Coronary artery (tissue), 2 donors: ENCODE data around the gene BCCIP.

ENCODE experiments used
- DNase-seq: peaks from one replicate; pipeline ENCODE4 v3.0.0-alpha.2; 2017; ENCODE audit warnings: low spot score
- H3K27ac ChIP-seq, 2 donors: fragments of 200-600 bp; sonication (generic); one replicate each; pipeline ENCODE4 v1.5.1; 2016 to 2019
- H3K4me3 ChIP-seq: fragments of 200-600 bp; sonication (generic); 2 replicates; pipeline ENCODE4 v1.5.1; 2016; ENCODE audit warnings: mild to moderate bottlenecking, moderate library complexity
- CTCF ChIP-seq: fragments of 200-600 bp; sonication (generic); IDR thresholded peaks from one replicate; pipeline ENCODE4 v1.5.1; 2019; ENCODE audit warnings: antibody characterized with exemption

BCCIP gene

DNA sequence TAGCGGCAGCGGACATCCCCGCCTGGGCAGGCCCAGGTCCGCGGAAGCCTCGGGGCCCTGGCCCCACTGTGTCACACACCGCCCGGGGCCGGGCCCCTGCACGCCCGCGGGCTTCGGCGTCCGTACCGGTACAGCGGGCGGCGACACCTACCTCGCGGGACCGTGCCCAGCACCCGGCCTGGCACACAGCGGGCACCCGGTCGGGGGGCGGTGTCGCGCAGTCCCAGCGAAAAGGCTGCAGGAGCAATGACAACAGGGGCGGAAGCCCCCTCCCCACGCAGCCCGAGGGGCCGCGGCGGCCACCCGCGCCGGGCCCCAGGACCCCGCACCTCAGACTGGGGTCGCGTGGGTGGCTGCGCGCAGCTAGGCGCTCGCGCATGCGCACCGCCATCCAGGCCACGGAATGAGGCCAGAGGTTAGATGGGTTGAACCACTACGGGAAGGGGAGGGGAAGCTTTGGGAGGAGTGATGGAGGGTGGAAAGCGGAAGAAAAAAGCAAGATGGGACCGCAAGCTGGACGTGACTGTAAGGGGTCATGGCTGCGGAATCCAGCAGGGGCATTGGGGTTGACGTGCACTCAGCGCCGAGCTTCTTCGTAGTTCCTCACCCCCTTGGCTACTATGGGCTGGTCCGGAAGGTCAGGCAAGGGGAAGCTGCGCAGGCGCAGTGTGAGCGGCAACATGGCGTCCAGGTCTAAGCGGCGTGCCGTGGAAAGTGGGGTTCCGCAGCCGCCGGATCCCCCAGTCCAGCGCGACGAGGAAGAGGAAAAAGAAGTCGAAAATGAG, at the start of gene BCCIP, which contains the start of gene UROS:
BCCIP (plus strand) TSS at position 669 of the 785 bp plus-strand sequence; CDS start at position 681, 12 bp downstream.
UROS (minus strand) TSS at position 381 of the 785 bp plus-strand sequence. CDS start 6,759 bp downstream, outside the sequence.
- DNase-seq, result peak; percentile 91
- TF ChIP-seq CTCF, result no peak
- peak within 1 kb of the TSS; percentile 81 to 94 for H3K27ac ChIP-seq
- peak within 1 kb of the TSS; percentile 88 for H3K4me3 ChIP-seq

GRCh38 chr10:125773687-125774543, 49.4 kb upstream of the BCCIP start:
- H3K27ac ChIP-seq, result no peak overlapping the region
- TF ChIP-seq CTCF, result no peak
- no peak overlapping the region for H3K4me3 ChIP-seq
- DNase-seq, result no peak

DNA sequence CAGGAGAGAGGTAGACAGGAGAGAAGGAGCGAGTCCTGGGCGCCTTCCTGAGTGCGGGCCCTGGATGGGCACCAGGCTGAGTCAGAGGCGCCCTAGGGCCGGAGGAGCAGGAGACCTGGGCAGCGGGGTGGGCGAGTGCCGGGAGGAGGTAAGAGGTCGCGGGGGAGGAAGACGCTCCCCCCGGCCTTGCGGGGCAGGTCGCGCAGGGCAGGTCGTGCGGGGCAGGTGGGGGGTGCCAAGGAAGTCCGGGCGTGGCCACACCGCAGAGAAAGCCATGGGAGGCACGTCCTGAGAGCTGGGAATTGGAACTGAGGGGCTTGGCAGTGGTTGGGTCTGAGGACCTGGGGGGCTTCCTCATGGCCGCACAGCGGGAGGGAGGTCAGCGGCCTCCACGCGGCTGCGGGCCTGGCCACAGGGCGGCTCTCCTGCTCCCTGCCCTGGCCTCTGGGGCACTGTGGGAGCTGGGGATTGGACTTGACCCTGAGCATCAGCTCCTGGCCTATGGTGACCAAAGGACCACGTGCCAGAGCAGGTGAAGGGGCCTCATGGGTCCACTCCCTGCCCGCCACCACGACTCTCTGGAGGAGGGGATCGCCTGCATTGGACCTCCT, 48.7 kb upstream of the BCCIP start:
- Histone ChIP-seq H3K27ac (no peak overlapping the region), H3K4me3 (no peak overlapping the region)
- TF ChIP-seq CTCF, result no peak
- no peak for DNase-seq

DNA sequence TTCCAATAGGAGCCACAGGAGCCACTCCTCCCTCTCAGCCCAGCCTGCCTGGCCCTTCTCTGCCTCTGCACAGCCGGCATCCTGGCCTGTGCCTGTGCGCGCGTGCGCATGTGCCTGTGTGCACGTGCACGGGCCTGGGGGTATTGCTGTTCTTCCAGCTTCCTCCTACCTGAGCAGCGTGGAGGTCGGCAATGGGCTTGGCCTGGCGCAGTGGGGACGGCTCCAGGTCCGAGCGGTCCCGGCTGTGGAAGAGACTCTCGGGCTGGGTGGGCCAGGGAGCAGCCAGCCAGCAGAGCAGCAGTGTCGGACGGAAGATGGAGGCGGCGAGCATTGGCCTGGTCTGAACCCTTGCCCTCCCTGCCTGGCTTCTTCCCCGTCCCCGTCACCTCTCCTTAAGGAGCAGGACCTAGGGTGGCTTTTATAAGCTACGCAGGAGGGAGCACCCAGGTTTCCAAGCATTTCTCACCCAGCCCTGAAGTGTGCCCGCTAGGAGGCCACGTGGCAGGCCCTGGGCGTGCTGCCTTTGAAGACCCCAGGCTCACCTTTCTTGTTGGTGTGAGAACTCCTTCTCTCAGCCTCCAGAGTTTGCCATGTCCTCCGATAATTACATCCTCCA, 47.7 kb upstream of the BCCIP start, which contains the start of gene MMP21:
MMP21 (minus strand) TSS at position 331 of the 616 bp plus-strand sequence; CDS start at position 331, 0 bp downstream.
- DNase-seq, result peak; percentile 43

DNA sequence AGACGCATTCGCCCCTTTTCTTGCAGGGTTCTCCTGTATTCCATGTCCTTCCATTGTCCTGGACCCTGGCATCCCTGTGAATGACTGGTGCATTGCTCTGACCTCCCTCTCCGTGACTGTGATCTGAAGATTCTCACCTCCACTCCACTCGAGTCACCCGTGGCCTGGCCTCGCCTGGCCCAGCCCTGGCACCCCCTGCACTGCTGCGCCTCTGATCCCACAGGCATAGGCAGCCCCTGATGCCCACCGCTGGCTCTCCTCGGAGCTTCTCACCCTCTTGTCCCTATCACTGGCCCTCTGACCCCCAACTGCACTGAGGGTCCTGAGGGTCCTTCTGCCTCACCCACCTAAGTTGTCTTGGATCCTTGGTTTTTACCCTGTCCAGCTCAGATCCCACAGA, 45.5 kb upstream of the BCCIP start:
- no peak for DNase-seq
- no peak for TF ChIP-seq CTCF
- no peak overlapping the region for H3K4me3 ChIP-seq
- H3K27ac ChIP-seq, result no peak overlapping the region

More for the DNA sequence above, 47.7 kb upstream of the BCCIP start, which contains the start of gene MMP21:
- TF ChIP-seq CTCF, result no peak
- H3K4me3 ChIP-seq, result no peak within 1 kb of the TSS
- no peak within 1 kb of the TSS for H3K27ac ChIP-seq

DNA sequence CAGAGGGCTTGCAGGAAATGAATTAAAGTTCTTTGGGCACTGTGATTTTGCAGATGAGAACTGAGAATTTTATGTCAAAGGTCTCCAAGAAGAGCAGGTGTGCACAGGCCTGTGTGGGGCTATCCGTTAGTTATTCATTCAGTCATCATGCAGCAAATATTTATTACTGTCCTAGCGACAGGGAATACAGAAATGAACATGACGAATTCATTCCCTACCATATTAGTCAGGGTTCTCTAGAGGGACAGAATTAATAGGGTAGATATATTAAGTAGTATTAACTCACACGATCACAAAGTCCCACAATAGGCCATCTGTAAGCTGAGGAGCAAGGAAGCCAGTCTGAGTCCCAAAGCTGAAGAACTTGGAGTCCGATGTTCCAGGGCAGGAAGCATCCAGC, 44.8 kb upstream of the BCCIP start:
- no peak overlapping the region for H3K27ac ChIP-seq
- TF ChIP-seq CTCF, result no peak
- DNase-seq, result no peak

More for the DNA sequence above, 44.8 kb upstream of the BCCIP start:
- H3K4me3 ChIP-seq, result no peak overlapping the region
